NCI-H748 (cell line): ENCODE results near the gene VWC2L.

ENCODE experiments used
- DNase-seq: peaks from one replicate; lab custom pipeline; 2025; ENCODE audit not compliant: unreplicated experiment; lab: John Stamatoyannopoulos, UW

VWC2L gene

DNA sequence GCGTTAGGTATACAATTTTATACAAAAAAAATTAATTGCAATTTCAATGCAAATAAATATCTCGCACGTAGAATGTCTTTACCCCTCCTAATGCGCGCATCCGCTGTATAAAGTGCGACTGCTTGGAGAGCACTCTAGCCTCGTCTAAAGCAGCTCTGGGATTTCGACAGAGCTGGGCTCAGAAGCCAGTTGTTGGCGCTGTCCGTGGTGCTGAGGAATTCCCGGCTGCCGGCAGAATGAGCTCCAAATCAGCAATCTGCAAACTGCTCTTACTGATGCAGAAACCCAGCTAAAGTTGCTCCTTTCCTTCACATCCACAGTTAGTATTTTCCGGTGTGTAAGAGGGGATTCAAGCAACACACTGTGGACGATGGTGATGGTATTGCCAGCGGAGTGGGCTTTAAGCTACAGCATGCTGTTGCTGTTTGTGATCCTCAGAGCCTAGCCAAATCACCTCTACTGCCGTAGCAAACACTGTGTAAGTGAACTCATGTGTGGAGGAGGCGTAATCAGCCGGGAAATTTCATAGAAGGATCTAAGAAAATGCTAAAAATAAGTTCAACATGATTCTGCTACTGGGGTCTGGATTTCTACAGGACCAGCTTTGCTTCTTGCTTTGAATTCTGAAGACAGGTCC is at the start of gene VWC2L:
TSS of gene VWC2L (plus strand) at position 137 of the 637 bp plus-strand sequence. CDS start 3,140 bp downstream, outside the sequence.
- DNase-seq = peak; percentile 88

DNA sequence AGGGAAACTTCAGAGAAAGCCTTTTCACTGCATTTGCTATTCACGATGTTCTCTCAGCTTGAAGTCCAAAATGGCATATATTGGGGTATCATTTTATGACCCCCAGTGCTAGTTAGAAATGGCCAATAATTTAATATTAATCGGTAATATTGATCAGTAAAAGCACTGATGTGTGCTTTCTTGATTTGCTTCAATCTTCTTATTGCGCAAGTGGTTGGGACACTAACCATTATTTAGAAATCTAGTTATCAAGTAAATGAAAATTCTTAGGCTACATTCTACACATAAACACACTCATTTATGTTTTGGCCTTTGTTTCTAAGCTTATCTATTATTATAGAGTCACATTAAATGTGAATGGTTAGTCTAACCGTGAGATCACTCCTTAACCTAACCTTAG is 49.7 kb upstream of the VWC2L start:
- DNase-seq = no peak

DNA sequence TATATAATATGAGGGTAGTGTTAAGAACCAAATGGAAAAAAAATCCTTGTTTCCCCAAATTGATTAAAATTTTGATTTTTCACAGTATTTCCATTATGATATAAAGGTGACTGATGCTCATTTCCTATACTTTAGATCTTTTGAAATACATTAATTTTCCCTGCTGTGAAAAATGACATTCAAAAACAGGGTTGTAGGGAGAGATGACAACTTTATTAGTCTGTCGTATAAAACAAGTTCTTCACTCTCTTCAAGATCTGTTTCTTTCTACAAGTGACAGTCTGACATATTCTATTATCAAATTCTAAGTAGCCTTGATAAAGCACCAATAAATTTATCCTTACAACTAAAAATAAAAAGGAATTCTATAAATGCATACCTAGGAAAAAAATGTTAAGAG is 45.3 kb upstream of the VWC2L start:
- no peak for DNase-seq

DNA sequence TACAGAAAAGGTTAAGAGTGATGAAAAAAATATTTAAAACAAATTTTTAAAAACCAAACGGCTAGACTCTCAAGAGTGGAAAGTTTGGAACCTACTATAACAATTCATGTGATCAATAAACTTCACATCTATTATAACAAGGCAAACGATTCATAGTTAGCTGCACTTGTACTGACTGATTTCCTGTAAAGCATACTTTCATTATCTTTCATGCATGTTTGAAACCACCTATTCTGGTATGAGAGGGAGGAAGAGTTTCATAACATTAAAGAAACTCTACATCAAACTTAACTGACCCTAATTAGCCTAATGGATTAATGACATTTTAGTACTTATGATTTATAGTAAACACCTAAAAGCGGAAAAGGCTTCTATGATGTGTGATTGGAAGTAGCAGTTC is 43.7 kb upstream of the VWC2L start:
- no peak for DNase-seq

DNA sequence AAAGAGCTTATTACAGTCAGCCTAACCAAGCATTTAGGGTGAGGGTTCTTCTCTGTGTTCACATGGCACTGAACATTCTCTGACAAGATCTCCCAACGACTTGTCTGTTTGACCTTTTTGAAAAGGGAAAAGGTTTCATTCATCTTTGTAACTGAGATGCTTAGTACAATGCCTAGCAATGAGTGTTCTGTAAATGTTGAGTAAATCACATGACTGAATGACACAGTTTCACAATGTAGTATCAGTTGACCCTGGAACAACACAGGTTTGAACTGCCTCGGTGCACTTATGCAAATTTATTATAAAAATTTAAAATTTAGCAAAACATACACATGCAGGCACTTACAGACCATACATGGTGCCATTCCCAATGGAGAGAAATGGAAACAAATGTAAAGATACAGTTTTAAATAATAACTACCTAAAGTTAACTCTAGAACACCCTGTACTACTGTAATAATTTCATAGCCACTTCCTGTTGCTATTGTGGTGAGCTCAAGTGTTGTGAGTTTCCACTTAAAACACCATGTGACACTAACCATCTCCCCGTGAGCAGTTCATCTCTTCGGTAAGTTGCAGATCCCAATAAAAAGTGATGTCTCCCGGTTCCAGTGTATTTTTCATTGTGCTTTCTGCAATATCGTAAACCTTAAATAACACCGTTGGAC is 34.1 kb upstream of the VWC2L start:
- DNase-seq = no peak

DNA sequence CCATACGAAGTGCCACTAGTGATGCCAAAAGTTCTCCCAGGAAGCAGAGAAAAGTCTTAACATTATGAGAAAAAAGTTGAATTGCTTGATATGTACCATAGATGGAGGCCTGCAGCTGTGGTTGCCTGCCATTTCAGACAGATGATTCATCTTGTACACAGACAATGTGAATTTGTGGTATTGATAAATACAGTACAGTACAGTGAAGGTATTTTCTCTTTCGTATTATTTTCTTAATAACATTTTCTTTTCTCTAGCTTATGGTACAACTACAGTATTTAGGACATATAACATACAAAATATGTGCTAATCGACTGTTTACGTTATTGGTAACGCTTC is 33.6 kb upstream of the VWC2L start:
- DNase-seq = no peak

DNA sequence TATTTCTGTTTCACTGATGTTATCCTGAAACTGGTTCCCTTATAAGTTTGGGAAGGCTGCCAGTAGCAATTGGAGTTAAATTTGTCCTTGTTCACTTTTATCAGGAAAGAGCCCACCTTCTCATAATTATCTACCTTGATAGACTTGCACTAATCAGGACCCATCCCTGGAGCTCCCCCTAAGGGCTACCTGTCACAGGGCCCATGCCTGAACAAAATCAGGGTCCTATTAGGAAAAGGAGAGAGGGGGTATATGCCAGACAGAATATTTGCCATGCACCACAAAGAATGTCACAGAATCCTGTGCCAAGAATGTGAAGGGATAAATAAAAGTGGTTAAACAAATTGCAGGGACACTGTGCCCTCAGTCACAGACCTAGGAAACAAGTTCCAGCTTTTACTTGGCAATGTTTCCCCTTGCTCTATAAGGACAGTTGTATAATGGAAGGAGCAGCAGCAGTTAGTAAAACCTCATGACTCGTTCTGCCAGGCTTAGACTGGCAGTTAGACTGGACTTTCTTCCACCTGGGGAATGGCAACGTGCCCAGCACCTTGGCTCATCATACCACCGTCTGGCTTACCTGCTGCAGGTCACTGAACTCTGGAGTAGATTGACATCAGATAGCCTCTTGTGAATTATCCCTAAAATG is 32.3 kb upstream of the VWC2L start:
- DNase-seq = no peak

DNA sequence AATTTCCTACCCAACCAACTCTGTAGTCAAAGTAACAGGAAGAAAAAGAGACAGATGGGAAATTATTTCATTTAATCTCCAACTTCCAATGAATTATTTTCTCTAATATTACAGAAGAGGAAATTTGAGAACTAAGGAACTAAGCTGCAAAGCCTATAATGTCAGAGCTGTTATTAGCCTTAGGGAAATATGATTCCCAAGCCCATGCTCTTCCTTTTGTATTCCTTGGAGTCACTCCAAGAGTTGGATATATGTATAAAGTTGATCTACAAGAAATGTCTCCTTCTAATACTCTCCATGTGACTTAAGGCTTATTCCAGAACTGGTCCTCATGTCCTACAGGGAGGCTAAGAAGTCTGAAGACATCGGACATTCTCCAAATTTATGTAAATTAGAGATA is 31.6 kb upstream of the VWC2L start:
- no peak for DNase-seq

DNA sequence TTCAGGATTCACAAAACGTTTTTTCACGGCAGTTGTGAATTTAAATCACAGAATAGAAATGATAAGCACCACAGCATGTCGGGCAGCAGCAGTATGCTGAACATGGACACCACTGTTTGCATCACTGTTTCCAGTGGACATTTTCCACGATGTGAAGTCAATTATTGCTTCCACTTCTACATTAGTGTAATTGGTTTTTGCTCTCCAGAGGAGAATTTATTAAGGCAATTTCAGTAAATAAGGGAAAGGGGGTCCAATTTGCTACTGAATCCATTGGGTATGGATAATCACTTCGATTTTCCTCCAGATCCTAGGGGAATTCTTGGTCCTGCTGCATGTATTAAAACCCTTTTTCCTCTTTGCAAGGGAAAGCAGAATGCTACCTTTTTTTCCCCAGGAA is 30.2 kb upstream of the VWC2L start:
- DNase-seq = no peak

DNA sequence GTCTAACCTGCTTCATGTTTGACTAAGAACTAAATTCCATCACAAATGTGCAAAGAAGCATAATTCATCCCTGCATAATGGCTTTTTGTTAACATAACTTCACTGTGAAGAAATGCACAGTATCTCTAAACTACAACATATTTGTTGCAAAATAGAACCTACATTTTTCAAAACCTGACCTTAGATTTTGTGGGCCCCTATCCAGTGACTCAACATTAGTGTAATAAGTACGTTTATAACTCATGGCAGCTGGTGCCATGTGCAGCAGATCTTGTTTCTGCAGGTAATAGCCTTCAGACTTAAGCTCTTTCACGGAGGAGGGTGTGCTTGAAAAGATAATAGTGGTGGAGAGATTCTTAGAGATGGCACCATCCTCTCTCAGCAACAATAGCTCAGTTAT is 28.6 kb upstream of the VWC2L start:
- no peak for DNase-seq

DNA sequence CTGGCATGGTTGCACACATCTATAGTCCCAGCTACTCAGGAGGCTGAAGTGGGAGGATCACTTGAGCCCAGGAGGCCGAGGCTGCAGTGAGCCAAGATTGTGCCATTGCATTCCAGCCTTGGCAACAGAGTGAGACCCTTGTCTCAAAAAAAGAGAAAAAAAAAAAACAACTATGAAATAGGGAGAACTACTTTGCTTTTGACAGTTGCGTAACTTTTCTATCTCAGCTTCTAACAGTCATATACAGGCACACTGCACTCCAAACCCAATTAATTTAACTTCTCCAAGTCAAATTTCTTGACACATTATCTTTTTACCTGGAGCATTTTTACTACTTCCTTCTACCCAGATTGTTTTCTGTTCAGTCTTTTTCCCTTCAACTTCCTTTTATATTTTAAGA is 24.1 kb upstream of the VWC2L start:
- no peak for DNase-seq

DNA sequence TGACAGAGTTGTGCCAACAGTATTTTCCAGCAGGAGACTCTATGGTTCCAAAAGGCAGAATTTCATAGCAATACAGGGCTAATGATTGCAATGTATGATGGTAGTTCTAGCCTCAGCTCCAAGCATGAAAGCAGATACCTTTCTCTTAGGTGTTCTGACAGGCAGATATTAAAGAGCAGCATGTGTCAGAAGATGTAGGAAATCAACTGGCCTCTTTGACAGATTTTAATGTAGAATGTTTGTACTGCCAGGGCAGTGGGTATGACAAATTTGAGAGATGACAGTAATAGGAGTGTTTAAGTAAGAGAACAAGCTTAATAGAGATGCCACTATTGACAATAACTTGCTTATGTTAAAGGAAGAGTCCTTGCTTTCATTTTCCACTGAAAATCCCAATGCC is 21.5 kb upstream of the VWC2L start:
- DNase-seq = no peak

DNA sequence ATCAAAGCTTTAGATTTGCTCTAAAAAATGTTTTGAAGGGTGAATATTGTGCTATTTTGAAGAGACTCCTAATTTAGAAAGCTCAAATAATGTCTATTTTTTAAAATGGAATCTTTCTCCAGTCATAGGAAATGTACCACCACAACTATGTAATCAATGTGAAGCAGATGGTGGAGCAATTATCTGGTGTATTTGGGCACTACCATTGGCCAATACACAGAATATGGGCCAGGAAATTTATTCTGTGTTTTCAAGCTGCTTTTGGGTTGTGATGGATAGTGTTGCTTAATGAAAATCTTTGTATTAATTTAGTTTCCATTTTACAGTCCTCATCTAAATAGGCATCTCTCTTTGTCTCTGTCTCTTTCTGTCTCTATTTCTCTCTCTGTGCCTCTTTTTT is 17.1 kb upstream of the VWC2L start:
- DNase-seq = no peak

DNA sequence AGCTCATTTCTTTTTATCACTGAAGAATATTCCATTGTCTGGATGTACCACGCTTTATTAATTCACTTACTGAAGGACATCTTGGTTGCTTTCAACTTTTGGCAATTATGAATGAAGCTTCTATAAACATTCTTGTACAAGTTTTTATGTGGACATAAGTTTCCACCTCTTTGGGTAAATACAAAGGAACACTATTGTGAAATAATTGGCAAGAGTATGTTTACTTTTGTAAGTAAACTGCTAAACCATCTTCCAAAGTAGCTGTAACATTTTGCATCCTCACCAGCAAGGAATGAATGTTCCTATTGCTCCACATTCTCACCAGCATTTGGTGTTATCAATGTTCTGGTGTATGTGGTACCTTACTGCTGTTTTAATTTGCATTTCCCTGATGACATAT is 15.8 kb upstream of the VWC2L start:
- no peak for DNase-seq

DNA sequence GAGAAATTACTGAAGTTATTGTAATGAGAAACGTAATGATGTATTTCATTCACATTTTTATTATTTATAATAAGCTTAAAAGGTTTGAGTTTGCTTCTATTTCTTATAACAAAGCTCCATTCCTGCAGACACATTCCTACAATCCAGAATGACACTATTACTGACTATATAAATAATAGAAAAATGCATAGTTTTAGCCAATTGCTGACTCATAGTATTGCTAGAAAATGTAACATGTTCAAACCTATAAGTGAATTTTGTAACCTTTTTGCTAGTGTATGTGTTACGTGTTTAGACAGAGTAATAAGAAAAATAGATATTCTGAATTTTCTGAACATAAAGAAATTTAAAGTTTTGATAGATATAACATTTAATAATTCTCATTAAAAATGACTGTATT is 9.3 kb upstream of the VWC2L start:
- no peak for DNase-seq

DNA sequence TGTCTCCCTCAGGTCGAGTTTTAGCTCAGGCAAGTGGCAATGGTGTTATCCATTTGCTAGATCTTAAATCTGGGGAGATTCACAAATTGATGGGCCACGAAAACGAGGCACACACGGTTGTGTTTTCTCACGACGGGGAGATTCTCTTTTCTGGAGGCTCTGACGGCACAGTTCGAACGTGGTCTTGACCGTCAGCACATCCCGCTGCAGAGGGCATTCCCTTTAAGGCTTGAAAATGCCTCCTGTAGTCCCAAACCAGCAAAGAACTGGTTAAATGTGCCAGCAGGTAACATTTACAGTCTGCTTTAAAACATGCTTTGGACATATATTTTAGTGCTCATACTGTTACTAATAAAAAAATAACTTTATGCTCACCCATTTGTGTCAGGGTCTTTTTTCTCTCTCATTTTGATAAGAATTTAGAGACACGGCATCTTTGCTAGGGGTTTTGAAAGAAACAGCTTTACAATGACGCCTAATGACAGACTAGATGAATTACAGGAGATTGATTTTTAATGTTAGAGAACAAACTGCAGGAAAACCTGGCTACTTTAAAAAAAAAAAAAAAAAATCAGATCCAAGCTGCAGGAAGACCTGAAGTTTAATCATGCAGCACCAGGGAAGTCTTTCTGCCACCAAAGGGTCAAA is 602 bp upstream of the VWC2L start:
- peak; percentile 85 for DNase-seq

DNA sequence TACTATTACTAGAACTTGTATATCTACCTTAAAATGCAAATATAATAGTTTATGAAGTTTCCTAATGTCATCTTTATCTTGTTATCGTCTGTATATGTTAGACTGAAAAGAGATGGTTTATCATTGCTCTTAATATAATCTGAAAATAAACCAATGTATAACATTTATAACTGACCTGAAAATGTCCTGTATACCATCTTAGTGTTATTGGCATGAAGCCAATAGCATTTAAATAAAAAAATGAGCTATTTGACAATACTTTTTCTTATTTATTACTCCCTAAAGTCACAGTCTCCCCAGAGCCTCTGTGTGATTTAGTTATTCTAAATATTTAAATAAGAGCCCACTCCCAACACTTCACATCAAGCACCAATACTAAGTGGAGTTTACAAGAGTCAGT is 1.8 kb downstream of the VWC2L start:
- peak; percentile 5 for DNase-seq

DNA sequence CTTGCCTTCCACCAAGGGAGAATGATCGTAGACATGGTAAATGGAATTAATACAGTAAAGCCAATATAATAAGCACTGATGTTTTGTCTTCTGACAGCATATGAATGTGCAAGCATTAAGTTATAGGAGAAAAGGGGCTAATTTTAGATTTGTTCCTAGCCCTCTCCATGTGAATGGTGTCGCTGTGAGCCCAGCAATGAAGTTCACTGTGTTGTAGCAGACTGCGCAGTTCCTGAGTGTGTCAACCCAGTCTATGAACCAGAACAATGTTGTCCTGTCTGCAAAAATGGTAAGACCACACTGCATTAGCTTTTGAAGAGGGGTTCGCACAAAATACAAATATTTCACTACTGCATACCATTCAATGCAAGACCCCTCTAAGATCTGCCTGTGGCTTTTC is 25.6 kb downstream of the VWC2L start:
- no peak for DNase-seq

DNA sequence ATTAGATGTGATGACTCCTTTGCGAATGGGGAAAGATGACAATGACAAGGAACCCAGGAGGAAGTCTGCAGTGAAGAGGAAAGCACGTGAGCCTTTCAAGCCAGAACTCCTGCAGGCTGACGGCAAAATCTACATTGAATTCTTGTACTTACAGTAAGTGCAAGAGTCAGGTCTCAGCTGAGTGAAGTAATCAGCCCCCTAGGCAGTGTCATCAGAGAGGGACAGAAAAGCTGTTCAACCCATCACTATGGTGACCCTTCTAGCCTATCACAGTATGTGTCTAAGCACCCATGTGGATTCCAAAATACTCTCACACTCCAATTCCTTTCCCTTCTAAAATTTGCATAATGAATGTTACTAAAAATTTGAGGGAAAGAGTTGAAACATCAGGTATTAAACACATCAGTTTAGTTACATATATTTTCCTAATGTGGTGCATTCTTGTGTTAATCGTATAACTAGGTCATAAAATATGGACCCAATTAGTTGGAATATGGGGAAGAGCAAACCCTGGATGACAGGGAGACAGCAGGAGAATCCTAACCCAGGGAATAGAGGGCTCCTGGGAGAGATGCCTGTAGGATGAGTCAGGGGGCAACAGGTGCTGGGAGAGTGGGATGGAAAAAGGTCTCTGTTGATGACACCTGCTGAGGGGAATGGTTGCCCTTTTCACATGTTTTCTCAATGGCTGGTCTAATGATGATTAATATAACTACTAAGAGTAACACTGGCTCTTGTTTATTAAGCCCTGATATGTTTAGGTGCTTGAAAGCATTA is 39.5 kb downstream of the VWC2L start:
- no peak for DNase-seq

DNA sequence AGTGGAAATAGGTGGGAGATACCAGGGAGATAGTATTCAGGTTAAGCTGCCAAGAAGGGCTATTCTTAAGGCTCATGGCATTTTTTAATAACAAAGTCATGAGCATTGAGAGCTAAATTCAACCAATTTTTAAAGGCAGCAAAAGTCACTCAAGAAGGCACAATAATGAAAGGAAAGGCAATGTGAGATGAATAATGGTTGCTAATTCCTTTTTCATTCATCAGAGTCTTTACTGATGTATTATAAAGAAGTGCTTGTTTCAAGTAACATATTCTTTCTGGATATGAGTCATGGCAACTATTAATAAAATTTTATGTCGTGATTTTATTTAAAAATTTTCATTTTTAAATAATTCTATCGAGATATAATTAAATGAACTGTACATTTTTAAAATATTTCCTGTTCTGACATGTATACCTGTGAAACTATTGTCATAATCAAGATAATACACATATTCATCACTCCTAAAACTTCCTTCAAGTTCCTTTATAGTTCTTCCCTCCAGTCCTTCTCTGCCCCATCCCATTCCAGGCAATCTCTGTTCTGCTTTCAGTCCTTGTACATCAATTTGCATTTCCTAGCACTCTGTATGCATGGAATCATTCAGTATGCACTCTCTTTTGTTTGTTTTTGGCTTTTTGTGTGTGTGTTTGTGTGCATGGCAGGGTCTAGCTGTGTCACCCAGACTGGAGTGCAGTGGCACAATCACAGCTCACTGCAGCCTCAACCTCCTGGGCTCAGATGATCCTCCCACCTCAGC is 40.8 kb downstream of the VWC2L start:
- DNase-seq = no peak
